Karpas-422 (cell line): ENCODE measurements around the gene SPTBN1. TPM values are rescaled to one million over a fixed set of nuclear protein-coding genes. Genes with fewer than 3 reads are reported as not detected.

Source experiments
- DNase-seq: peaks from one replicate; pipeline ENCODE4 v3.0.0-alpha.2; 2015
- H2AFZ ChIP-seq: fragments of 200-600 bp; sonication (generic); 2 replicates; pipeline ENCODE4 v1.6.1; 2014; ENCODE audit warnings: antibody characterized with exemption, low read length, mixed read lengths
- H3K27ac ChIP-seq: fragments of 200-600 bp; sonication (generic); 2 replicates; pipeline ENCODE4 v1.5.1; 2014; ENCODE audit warnings: mild to moderate bottlenecking, low read length, moderate library complexity
- H3K27me3 ChIP-seq: fragments of 200-600 bp; sonication (generic); 2 replicates; pipeline ENCODE4 v1.6.1; 2014; ENCODE audit warnings: low read length, mixed read lengths
- H3K36me3 ChIP-seq: fragments of 200-600 bp; sonication (generic); 2 replicates; pipeline ENCODE4 v1.6.1; 2014; ENCODE audit warnings: low read length, mixed read lengths; ENCODE audit not compliant: insufficient read depth
- H3K4me1 ChIP-seq: fragments of 200-600 bp; sonication (generic); 2 replicates; pipeline ENCODE4 v1.6.1; 2014; ENCODE audit warnings: mild to moderate bottlenecking, low read length, mixed read lengths
- H3K4me2 ChIP-seq: fragments of 200-600 bp; sonication (generic); 2 replicates; pipeline ENCODE4 v1.6.1; 2014; ENCODE audit warnings: low read length, low read depth, mild to moderate bottlenecking; ENCODE audit not compliant: poor library complexity, severe bottlenecking
- H3K4me3 ChIP-seq: fragments of 200-600 bp; sonication (generic); 2 replicates; pipeline ENCODE4 v1.5.1; 2014; ENCODE audit warnings: mild to moderate bottlenecking, antibody characterized with exemption, low read length, mixed read lengths
- H3K79me2 ChIP-seq: fragments of 200-600 bp; sonication (generic); 2 replicates; pipeline ENCODE4 v1.6.1; 2014; ENCODE audit warnings: mild to moderate bottlenecking, low read length, mixed read lengths
- H3K9ac ChIP-seq: fragments of 200-600 bp; sonication (generic); 2 replicates; pipeline ENCODE4 v1.6.0; 2014; ENCODE audit warnings: low read length
- H3K9me2 ChIP-seq: fragments of 200-600 bp; sonication (generic), shearing (Covaris generic); replicated peaks from 2 replicates; pipeline ENCODE4 v1.6.0; 2014; ENCODE audit warnings: mild to moderate bottlenecking, low read length, moderate library complexity; ENCODE audit not compliant: insufficient read depth
- H3K9me3 ChIP-seq: fragments of 300-700, 200-600 bp; sonication (generic); 2 replicates; pipeline ENCODE4 v1.6.1; 2014; ENCODE audit warnings: low read length, mixed read lengths
- H4K20me1 ChIP-seq: fragments of 200-600 bp; sonication (generic); 2 replicates; pipeline ENCODE4 v1.6.1; 2014; ENCODE audit warnings: mild to moderate bottlenecking, antibody characterized with exemption, low read length, low read depth; ENCODE audit not compliant: insufficient read depth
- total RNA-seq: library from RNA; depleted of rRNA; stranded (reverse); fragments of >200 nt; shearing (Covaris generic); gene quantifications from 2 replicates; pipeline ENCODE4 v1.2.3, GENCODE V29; 2014; ENCODE audit warnings: low replicate concordance; rRNA removed

SPTBN1 gene
- total RNA-seq: 6.2 and 9.1 TPM in 2 replicates

GRCh38 chr2:54455563-54456361 lies at the start of gene SPTBN1:
Gene SPTBN1, plus strand, starts transcription at chr2:54456327. Its CDS starts 70,092 bp downstream, at chr2:54526419.
- H3K4me1 ChIP-seq: peaks cover 23% of the 10 kb centered on the region
- no peaks in the 10 kb centered on the region for H3K9me2 ChIP-seq
- H3K27ac ChIP-seq: no peak within 1 kb of the TSS
- H3K4me3 ChIP-seq: peak within 1 kb of the TSS; percentile 83
- peak within 1 kb of the TSS; percentile 100 for H2AFZ ChIP-seq
- H3K36me3 ChIP-seq: no peaks in the 10 kb centered on the region
- H4K20me1 ChIP-seq: no peaks in the 10 kb centered on the region
- peak within 1 kb of the TSS; percentile 100 for H3K4me2 ChIP-seq
- H3K27me3 ChIP-seq: peaks cover 3% of the 10 kb centered on the region; the same call in 1 of the 2 replicates
- DNase-seq: peak; percentile 67
- no peaks in the 10 kb centered on the region for H3K9me3 ChIP-seq
- H3K79me2 ChIP-seq: no peaks in the 10 kb centered on the region
- H3K9ac ChIP-seq: peak within 1 kb of the TSS; percentile 66

DNA sequence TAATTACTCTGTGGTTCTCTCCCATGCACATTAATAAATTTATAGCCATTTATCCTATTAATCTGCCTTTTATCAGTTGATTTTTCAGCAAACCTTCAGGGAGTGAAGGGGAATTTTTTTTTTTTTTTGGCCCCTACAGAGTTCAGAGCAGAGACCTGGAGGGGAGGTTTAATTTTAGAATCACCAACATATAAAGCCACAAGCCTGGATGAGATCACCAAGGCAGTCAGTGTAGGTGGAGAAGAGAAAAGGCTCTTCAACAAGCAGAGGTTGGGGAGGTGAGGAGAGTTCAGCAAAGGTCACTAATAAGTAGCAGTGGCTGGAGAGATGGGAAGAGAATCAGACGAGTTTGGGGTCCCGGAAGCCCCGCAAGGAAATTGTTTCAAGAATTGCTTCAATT lies 48.4 kb upstream of the SPTBN1 start:
- Histone ChIP-seq H3K9ac (no peak overlapping the region), H3K4me3 (no peak overlapping the region), H3K4me1 (peaks cover 6% of the 10 kb centered on the region), H3K4me2 (no peak overlapping the region), H3K27me3 (no peaks in the 10 kb centered on the region), H2AFZ (no peak overlapping the region), H3K36me3 (no peaks in the 10 kb centered on the region), H3K9me3 (no peaks in the 10 kb centered on the region), H3K27ac (no peak overlapping the region), H3K79me2 (no peaks in the 10 kb centered on the region), H3K9me2 (no peaks in the 10 kb centered on the region), H4K20me1 (no peaks in the 10 kb centered on the region)
- DNase-seq: no peak

DNA sequence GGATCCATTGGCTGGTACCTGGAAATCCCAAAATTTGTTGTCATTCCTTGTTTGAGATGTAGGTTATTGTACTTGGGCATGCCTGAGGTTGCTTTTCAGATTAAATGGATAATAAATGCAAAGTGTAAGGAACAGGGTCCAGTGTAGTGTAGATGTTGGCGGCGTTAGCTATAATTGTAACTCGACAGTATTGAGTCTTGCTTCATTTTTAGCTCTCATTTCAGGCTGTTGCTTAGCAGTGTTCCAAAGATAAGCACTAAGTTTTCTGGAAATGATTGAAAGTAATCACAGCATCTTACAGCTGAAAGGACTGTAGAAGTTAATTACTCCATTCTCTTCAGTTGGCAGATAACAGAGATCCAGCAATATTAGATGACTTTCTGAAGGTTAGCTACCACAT lies 47.8 kb upstream of the SPTBN1 start:
- H3K36me3 ChIP-seq: no peaks in the 10 kb centered on the region
- H4K20me1 ChIP-seq: no peaks in the 10 kb centered on the region
- no peak overlapping the region for H3K4me2 ChIP-seq
- no peak for DNase-seq
- H3K9me2 ChIP-seq: no peaks in the 10 kb centered on the region
- no peak overlapping the region for H3K9ac ChIP-seq
- H3K27ac ChIP-seq: no peak overlapping the region
- H3K27me3 ChIP-seq: no peaks in the 10 kb centered on the region
- no peak overlapping the region for H3K4me3 ChIP-seq
- no peaks in the 10 kb centered on the region for H3K9me3 ChIP-seq
- H3K4me1 ChIP-seq: peaks cover 6% of the 10 kb centered on the region
- no peak overlapping the region for H2AFZ ChIP-seq
- H3K79me2 ChIP-seq: no peaks in the 10 kb centered on the region

DNA sequence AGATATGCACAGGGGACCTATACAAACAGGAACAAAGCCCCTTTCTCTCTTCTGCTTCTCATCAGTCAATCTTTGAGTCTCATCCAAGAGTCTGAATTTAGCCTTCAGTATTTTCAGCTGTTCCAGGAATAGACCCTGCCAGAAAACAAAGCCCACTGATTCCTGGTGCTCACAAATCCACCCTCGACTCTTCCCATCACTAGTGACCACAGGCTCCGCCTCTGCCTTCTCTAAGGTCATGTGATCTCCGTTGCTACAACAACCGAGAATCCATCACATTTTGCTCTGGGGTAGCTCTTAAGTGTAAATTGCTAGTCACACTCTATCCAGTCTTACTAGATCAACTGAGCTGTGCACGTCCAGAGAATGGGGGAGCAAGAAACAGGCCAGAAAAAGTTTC lies 46.4 kb upstream of the SPTBN1 start:
- no peaks in the 10 kb centered on the region for H3K27me3 ChIP-seq
- H3K4me3 ChIP-seq: no peak overlapping the region; the same call in 1 of the 2 replicates
- H3K9ac ChIP-seq: no peak overlapping the region
- H3K9me2 ChIP-seq: no peaks in the 10 kb centered on the region
- DNase-seq: no peak
- no peaks in the 10 kb centered on the region for H4K20me1 ChIP-seq
- H3K27ac ChIP-seq: no peak overlapping the region
- H3K4me2 ChIP-seq: peak overlapping the region; percentile 14
- no peaks in the 10 kb centered on the region for H3K9me3 ChIP-seq
- peak overlapping the region; percentile 58; the same call in 1 of the 2 replicates for H2AFZ ChIP-seq
- H3K36me3 ChIP-seq: no peaks in the 10 kb centered on the region
- H3K79me2 ChIP-seq: no peaks in the 10 kb centered on the region
- H3K4me1 ChIP-seq: peaks cover 6% of the 10 kb centered on the region

DNA sequence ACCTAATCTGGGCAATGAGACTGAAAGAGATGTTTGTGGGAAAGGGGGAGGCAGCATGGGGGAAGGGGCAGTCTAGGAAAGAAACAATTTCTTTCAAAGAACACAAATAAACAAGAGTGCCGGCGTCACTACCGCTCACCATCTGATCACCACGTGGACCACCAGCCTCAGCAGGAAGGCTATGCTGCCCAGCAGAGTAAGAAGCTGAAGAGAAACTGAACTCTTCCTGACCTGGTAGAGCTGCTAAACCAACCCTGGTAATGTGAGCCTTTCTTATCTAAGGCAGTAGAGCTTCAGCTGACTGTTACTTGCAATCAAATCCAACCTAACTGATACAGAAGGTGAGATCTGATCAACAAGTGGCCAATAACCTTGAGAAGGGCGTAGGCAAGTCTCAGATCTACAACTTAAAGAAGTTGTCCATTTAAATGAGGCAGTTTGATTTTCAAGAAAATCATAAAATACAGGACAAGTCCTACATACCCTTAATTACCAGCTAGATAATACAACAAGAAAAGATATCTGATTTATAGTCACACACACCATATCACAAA lies 44.2 kb upstream of the SPTBN1 start:
- Histone ChIP-seq H3K4me3 (no peak overlapping the region), H3K27ac (no peak overlapping the region), H3K4me2 (no peak overlapping the region), H3K36me3 (no peaks in the 10 kb centered on the region), H2AFZ (no peak overlapping the region), H4K20me1 (no peaks in the 10 kb centered on the region), H3K4me1 (peaks cover 6% of the 10 kb centered on the region), H3K9ac (no peak overlapping the region), H3K79me2 (no peaks in the 10 kb centered on the region), H3K9me2 (no peaks in the 10 kb centered on the region), H3K9me3 (no peaks in the 10 kb centered on the region), H3K27me3 (no peaks in the 10 kb centered on the region)
- no peak for DNase-seq

DNA sequence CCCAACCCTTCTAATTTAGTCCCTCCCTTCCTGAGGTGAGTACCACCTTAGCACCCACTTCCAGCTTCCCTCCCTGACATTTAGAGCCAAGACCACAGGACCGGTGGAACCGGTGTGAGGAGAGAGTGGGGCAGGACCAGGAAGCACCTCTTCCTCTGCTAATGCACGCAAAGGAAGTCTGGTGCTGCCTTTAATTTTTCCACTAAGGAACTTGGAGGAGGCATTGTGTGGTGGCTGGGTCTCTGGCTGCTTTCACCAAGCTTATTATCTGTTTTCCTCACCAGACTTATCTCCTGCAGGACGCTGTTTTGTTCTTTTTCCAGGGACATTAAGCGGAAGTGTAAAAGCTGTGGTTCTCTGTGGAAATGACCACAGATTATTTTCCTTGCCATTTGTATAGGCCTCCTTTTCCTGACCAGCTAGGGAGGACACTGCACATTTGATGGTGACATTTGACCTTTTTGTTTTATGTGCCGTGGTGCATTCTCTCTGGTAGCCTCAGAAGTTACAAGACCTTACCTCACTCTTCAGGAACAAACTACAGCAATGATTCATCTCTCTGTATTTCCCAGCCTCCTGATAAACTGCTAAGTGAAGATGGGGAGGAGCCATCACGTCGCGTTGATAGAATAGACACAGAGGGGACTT lies 39.8 kb upstream of the SPTBN1 start:
- Histone ChIP-seq H3K27ac (no peak overlapping the region), H3K36me3 (no peaks in the 10 kb centered on the region), H3K4me2 (no peak overlapping the region), H3K79me2 (no peaks in the 10 kb centered on the region), H3K4me3 (no peak overlapping the region), H3K4me1 (no peaks in the 10 kb centered on the region), H3K27me3 (no peaks in the 10 kb centered on the region), H3K9me2 (no peaks in the 10 kb centered on the region), H3K9me3 (no peaks in the 10 kb centered on the region), H3K9ac (no peak overlapping the region), H4K20me1 (no peaks in the 10 kb centered on the region), H2AFZ (no peak overlapping the region)
- DNase-seq: no peak

- Histone ChIP-seq H3K4me3 (no peak overlapping the region), H3K27ac (no peak overlapping the region), H2AFZ (no peak overlapping the region), H3K36me3 (no peaks in the 10 kb centered on the region), H3K27me3 (no peaks in the 10 kb centered on the region), H4K20me1 (no peaks in the 10 kb centered on the region), H3K9me2 (no peaks in the 10 kb centered on the region), H3K9ac (no peak overlapping the region), H3K4me2 (no peak overlapping the region), H3K4me1 (no peaks in the 10 kb centered on the region), H3K79me2 (no peaks in the 10 kb centered on the region), H3K9me3 (no peaks in the 10 kb centered on the region)
- no peak for DNase-seq
These were observed 39.2 kb upstream of the SPTBN1 start for GRCh38 chr2:54416938-54417337.

GRCh38 chr2:54417577-54417976 lies 38.5 kb upstream of the SPTBN1 start:
- H3K4me3 ChIP-seq: no peak overlapping the region
- H3K27me3 ChIP-seq: no peaks in the 10 kb centered on the region
- H3K9me3 ChIP-seq: peaks cover 2% of the 10 kb centered on the region; the same call in 1 of the 2 replicates
- H3K4me2 ChIP-seq: no peak overlapping the region
- DNase-seq: no peak
- H4K20me1 ChIP-seq: no peaks in the 10 kb centered on the region
- H3K79me2 ChIP-seq: no peaks in the 10 kb centered on the region
- no peaks in the 10 kb centered on the region for H3K36me3 ChIP-seq
- no peak overlapping the region for H2AFZ ChIP-seq
- no peak overlapping the region for H3K9ac ChIP-seq
- H3K27ac ChIP-seq: no peak overlapping the region
- H3K9me2 ChIP-seq: no peaks in the 10 kb centered on the region
- no peaks in the 10 kb centered on the region for H3K4me1 ChIP-seq
